K562 (cell line): ENCODE results near the gene BCAN. TPM values are rescaled to one million over a fixed set of nuclear protein-coding genes. Genes with fewer than 3 reads are reported as not detected.

Experiments used
- ATF7 ChIP-seq: fragments of 450-650 bp; IDR thresholded peaks from 2 replicates; pipeline ENCODE4 v1.7.1; 2014; ENCODE audit warnings: mild to moderate bottlenecking, moderate library complexity
- BCL6 ChIP-seq: fragments of 250-450 bp; sonication (Bioruptor Pico); IDR thresholded peaks from 2 replicates; pipeline ENCODE4 v1.4.0; 2020
- ESRRB ChIP-seq: fragments of 250-450 bp; sonication (Bioruptor Pico); IDR thresholded peaks from 2 replicates; pipeline ENCODE4 v1.5.0; 2020; ENCODE audit warnings: mild to moderate bottlenecking, moderate library complexity, borderline replicate concordance
- GTF2F1 ChIP-seq: IDR thresholded peaks from 2 replicates; pipeline ENCODE4 v1.6.1; 2011; ENCODE audit warnings: low read depth, low read length, improper control_type of control experiment
- HDAC1 ChIP-seq, 2 experiments: fragments of 450-650 bp; IDR thresholded peaks; 2 replicates each; pipeline ENCODE4 v1.6.1; 2016 to 2017; ENCODE audit warnings: inconsistent platforms in 1 of 2, mild to moderate bottlenecking in 1 of 2, moderate library complexity in 1 of 2
- JUN ChIP-seq, 2 experiments: sonication (generic) in 1 of 2; formaldehyde crosslinking in 1 of 2; IDR thresholded peaks; 2 replicates each; pipeline versions ENCODE4 v1.6.1 to v1.8.0; 2012 to 2022; ENCODE audit warnings: borderline replicate concordance in 2 of 2, mild to moderate bottlenecking in 2 of 2, improper control_type of control experiment in 1 of 2, low read depth in 1 of 2, low read length in 1 of 2, missing genetic modification reagents in 1 of 2
- JUNB ChIP-seq: fragments of 450-650 bp; formaldehyde crosslinking; conservative IDR thresholded peaks from 2 replicates; pipeline ENCODE4 v1.4.0; 2020; ENCODE audit warnings: mild to moderate bottlenecking
- KDM4B ChIP-seq, 2 experiments: fragments of 450-650 bp in 1 of 2; sonication (generic) in 1 of 2; IDR thresholded peaks; 2 replicates each; pipeline ENCODE4 v1.6.1; 2016 to 2017; ENCODE audit warnings: borderline replicate concordance in 2 of 2, antibody characterized with exemption in 1 of 2, low read depth in 1 of 2, mild to moderate bottlenecking in 1 of 2
- LCOR ChIP-seq: sonication (generic); formaldehyde crosslinking; IDR thresholded peaks from 2 replicates; pipeline ENCODE4 v1.8.0; 2022; ENCODE audit warnings: mild to moderate bottlenecking, missing genetic modification reagents
- MBD2 ChIP-seq: sonication (generic); IDR thresholded peaks from 2 replicates; pipeline ENCODE4 v1.6.1; 2016; ENCODE audit warnings: low read depth, borderline replicate concordance
- MIER1 ChIP-seq: fragments of 450-650 bp; IDR thresholded peaks from 2 replicates; pipeline ENCODE4 v1.6.1; 2016; ENCODE audit warnings: antibody characterized with exemption, mild to moderate bottlenecking, low read depth
- NFE2L1 ChIP-seq: fragments of 450-650 bp; IDR thresholded peaks from 2 replicates; pipeline ENCODE4 v1.6.1; 2016; ENCODE audit warnings: missing genetic modification characterization, low read depth, mild to moderate bottlenecking, missing compliant biosample characterization, moderate library complexity, borderline replicate concordance
- NFXL1 ChIP-seq: fragments of 450-650 bp; formaldehyde crosslinking; IDR thresholded peaks from 2 replicates; pipeline ENCODE4 v1.4.0; 2021; ENCODE audit warnings: mild to moderate bottlenecking
- NR2F6 ChIP-seq: fragments of 450-650 bp; formaldehyde crosslinking; IDR thresholded peaks from 2 replicates; pipeline ENCODE4 v1.4.0; 2020; ENCODE audit warnings: mild to moderate bottlenecking
- RBM15 ChIP-seq: fragments of 200-400 bp; formaldehyde crosslinking; IDR thresholded peaks from 2 replicates; pipeline ENCODE4 v1.6.1; 2018; ENCODE audit warnings: mild to moderate bottlenecking, low read length, moderate library complexity; ENCODE audit not compliant: insufficient read depth
- SMAD3 ChIP-seq: fragments of 450-650 bp; formaldehyde crosslinking; conservative IDR thresholded peaks from 2 replicates; pipeline ENCODE4 v1.4.0; 2020; ENCODE audit warnings: mild to moderate bottlenecking
- TEAD1 ChIP-seq, 2 experiments: fragments of 450-650 bp in 1 of 2; sonication (generic) in 1 of 2; formaldehyde crosslinking; IDR thresholded peaks; 2 replicates each; pipeline versions ENCODE4 v1.4.0 to v1.8.0; 2020 to 2022; ENCODE audit warnings: mild to moderate bottlenecking in 2 of 2, missing genetic modification reagents in 1 of 2
- TEAD2 ChIP-seq: fragments of 450-650 bp; IDR thresholded peaks from 2 replicates; pipeline ENCODE4 v1.6.1; 2016; ENCODE audit warnings: missing genetic modification characterization, control low read depth, missing compliant biosample characterization
- USF1 ChIP-seq: sonication (generic); formaldehyde crosslinking; IDR thresholded peaks from 2 replicates; pipeline ENCODE4 v1.9.0; 2022; ENCODE audit warnings: mild to moderate bottlenecking, missing genetic modification reagents
- USF2 ChIP-seq: sonication (generic); formaldehyde crosslinking; IDR thresholded peaks from 2 replicates; pipeline ENCODE4 v1.5.0; 2020; ENCODE audit warnings: missing genetic modification reagents
- ZBTB5 ChIP-seq: fragments of 450-650 bp; IDR thresholded peaks from 2 replicates; pipeline ENCODE4 v1.6.1; 2017; ENCODE audit warnings: antibody characterized with exemption
- ZNF449 ChIP-seq: fragments of 250-450 bp; sonication (Bioruptor Pico); IDR thresholded peaks from 2 replicates; pipeline ENCODE4 v1.8.0; 2022; ENCODE audit warnings: moderate library complexity, mild to moderate bottlenecking, inconsistent platforms
- ZNF766 ChIP-seq: fragments of 200-800 bp; sonication (Bioruptor generic); conservative IDR thresholded peaks from 2 replicates; pipeline ENCODE4 v1.6.1; 2016; ENCODE audit warnings: missing genetic modification characterization, missing compliant biosample characterization
- ZNF778 ChIP-seq: fragments of 450-650 bp; formaldehyde crosslinking; IDR thresholded peaks from 2 replicates; pipeline ENCODE4 v1.4.0; 2020; ENCODE audit warnings: mild to moderate bottlenecking, moderate library complexity
- polyA plus RNA-seq, 8 experiments: library from polyadenylated mRNA; depleted of rRNA in 4 of 8; stranded (reverse) in 5 of 8; unstranded in 3 of 8; fragments of >200 nt; fragmentation: Nextera tagmentation in 2 of 8; fragmentation: Illumina TruSeq in 1 of 8; extraction: Ambion mirVana in 2 of 8; extraction: Trizol in 1 of 8; gene quantifications; 2 replicates each; pipeline versions ENCODE4 v1.2.1 to v1.2.3, GENCODE V29; 2011 to 2014; ENCODE audit warnings: inconsistent platforms in 1 of 8, missing spikeins in 1 of 8
- total RNA-seq, 7 experiments: library from RNA; depleted of rRNA in 6 of 7; stranded (reverse); fragments of >200 nt in 6 of 7; fragmentation: Illumina TruSeq in 2 of 7; extraction: Trizol in 2 of 7; gene quantifications; 2 replicates each; pipeline versions ENCODE4 v1.2.1 to v1.2.3, GENCODE V29; 2011 to 2021; ENCODE audit warnings: low replicate concordance in 1 of 7

The BCAN gene
- total and polyA plus RNA-seq, 9 of the 15 experiments (the other 6 are each of a cell fraction or from before 2014, with no cell fraction given), result 0.04 to 0.33 (median 0.14) TPM; not detected in 5

GRCh38 chr1:156656806-156657740 lies 15.2 kb downstream of the BCAN start (continued):
- TF ChIP-seq ZNF449 (CRISPR knock-in tag), result no peak
- no peak for TF ChIP-seq NFXL1 (CRISPR knock-in tag)
- TF ChIP-seq SMAD3 (CRISPR knock-in tag), result no peak
- no peak for TF ChIP-seq GTF2F1
- no peak for TF ChIP-seq ZNF778 (CRISPR knock-in tag)
- no peak for TF ChIP-seq JUN (IDR thresholded peaks at IDR 0.05; ENCODE audit: borderline replicate concordance, low read depth, low read length)
- TF ChIP-seq JUN (CRISPR knock-in tag; IDR thresholded peaks at IDR 0.05; ENCODE audit: borderline replicate concordance), result no peak
- no peak for TF ChIP-seq NR2F6 (CRISPR knock-in tag)
- no peak for TF ChIP-seq HDAC1 (IDR thresholded peaks at IDR 0.05)
- no peak for TF ChIP-seq TEAD1 (CRISPR knock-in tag; IDR thresholded peaks at IDR 0.05)
- no peak for TF ChIP-seq KDM4B (IDR thresholded peaks at IDR 0.05; ENCODE audit: borderline replicate concordance in 2 of 2, low read depth in 1 of 2)
- TF ChIP-seq ZNF766 (CRISPR knock-in tag), result no peak
- no peak for TF ChIP-seq USF1 (CRISPR knock-in tag)
- no peak for TF ChIP-seq USF2 (CRISPR knock-in tag)
- TF ChIP-seq JUNB (CRISPR knock-in tag), result no peak
- TF ChIP-seq ATF7, result no peak
- TF ChIP-seq NFE2L1 (tag), result no peak
- TF ChIP-seq ESRRB (CRISPR knock-in tag), result no peak
- no peak for TF ChIP-seq MBD2
- no peak for TF ChIP-seq MIER1
- TF ChIP-seq TEAD2 (tag), result no peak
- TF ChIP-seq LCOR (CRISPR knock-in tag), result no peak
- no peak for TF ChIP-seq BCL6 (CRISPR knock-in tag)
- TF ChIP-seq ZBTB5, result no peak
- TF ChIP-seq RBM15, result no peak
